ENCODE data around the gene PLK3. TPM values are rescaled to one million over a fixed set of nuclear protein-coding genes. Genes with fewer than 3 reads are reported as not detected.
"Not testable (repeated sequence)": the region's sequence is repeated elsewhere in the genome, so short reads cannot be mapped to it uniquely, and the experiment has no call there.

PLK3 gene
- total RNA-seq, 1 experiment from 2014 or later = 11.8 TPM

GRCh38 chr1:44834328-44834727, 34.2 kb downstream of the PLK3 start:
- Histone ChIP-seq H3K4me2 (ENCODE audit: low read depth, low read length, poor library complexity, severe bottlenecking) (no peak overlapping the region), H3K36me3 (ENCODE audit: insufficient read depth, low read length) (no peaks in the 10 kb centered on the region), H3K79me2 (ENCODE audit: low read length) (no peaks in the 10 kb centered on the region), H4K20me1 (ENCODE audit: insufficient read depth, low read depth, low read length) (no peaks in the 10 kb centered on the region), H3K4me3 (ENCODE audit: low read length) (no peak overlapping the region), H3K9me2 (replicated peaks; ENCODE audit: insufficient read depth, low read length) (no peaks in the 10 kb centered on the region), H2AFZ (ENCODE audit: low read length) (no peak overlapping the region), H3K9ac (ENCODE audit: low read length) (no peak overlapping the region), H3K4me1 (ENCODE audit: low read length) (peaks cover 4% of the 10 kb centered on the region), H3K27ac (ENCODE audit: low read length) (no peak overlapping the region), H3K9me3 (ENCODE audit: low read length) (no peaks in the 10 kb centered on the region), H3K27me3 (ENCODE audit: low read length) (no peaks in the 10 kb centered on the region)
- no peak for DNase-seq

GRCh38 chr1:44835738-44836675, 35.8 kb downstream of the PLK3 start:
- H3K9me2 ChIP-seq (replicated peaks; ENCODE audit: insufficient read depth, low read length) = no peaks in the 10 kb centered on the region
- H3K9ac ChIP-seq (ENCODE audit: low read length) = peak overlapping the region; percentile 47; the same call in 1 of the 2 replicates
- H3K27ac ChIP-seq (ENCODE audit: low read length) = no peak overlapping the region
- peaks cover 4% of the 10 kb centered on the region for H3K4me1 ChIP-seq (ENCODE audit: low read length)
- no peaks in the 10 kb centered on the region for H4K20me1 ChIP-seq (ENCODE audit: insufficient read depth, low read depth, low read length)
- H2AFZ ChIP-seq (ENCODE audit: low read length) = peak overlapping the region; percentile 81
- no peaks in the 10 kb centered on the region for H3K79me2 ChIP-seq (ENCODE audit: low read length)
- no peaks in the 10 kb centered on the region for H3K27me3 ChIP-seq (ENCODE audit: low read length)
- H3K4me3 ChIP-seq (ENCODE audit: low read length) = no peak overlapping the region
- no peaks in the 10 kb centered on the region for H3K36me3 ChIP-seq (ENCODE audit: insufficient read depth, low read length)
- no peaks in the 10 kb centered on the region for H3K9me3 ChIP-seq (ENCODE audit: low read length)
- DNase-seq = peak; percentile 94
- peak overlapping the region; percentile 41 for H3K4me2 ChIP-seq (ENCODE audit: low read depth, low read length, poor library complexity, severe bottlenecking)

- H3K27ac ChIP-seq (ENCODE audit: low read length); H3K27me3 ChIP-seq (ENCODE audit: low read length); H3K9me3 ChIP-seq (ENCODE audit: low read length); DNase-seq; H3K4me3 ChIP-seq (ENCODE audit: low read length); H4K20me1 ChIP-seq (ENCODE audit: insufficient read depth, low read depth, low read length); H3K79me2 ChIP-seq (ENCODE audit: low read length); H3K9me2 ChIP-seq (replicated peaks; ENCODE audit: insufficient read depth, low read length); H3K4me1 ChIP-seq (ENCODE audit: low read length); H3K36me3 ChIP-seq (ENCODE audit: insufficient read depth, low read length); H2AFZ ChIP-seq (ENCODE audit: low read length); H3K9ac ChIP-seq (ENCODE audit: low read length); H3K4me2 ChIP-seq (ENCODE audit: low read depth, low read length, poor library complexity, severe bottlenecking): not testable (repeated sequence)
Observed at GRCh38 chr1:44838294-44838693, 38.1 kb downstream of the PLK3 start.

- Histone ChIP-seq H3K9me2 (replicated peaks; ENCODE audit: insufficient read depth, low read length) (no peaks in the 10 kb centered on the region), H2AFZ (ENCODE audit: low read length) (no peak overlapping the region)
Observed at GRCh38 chr1:44839576-44839975, 39.4 kb downstream of the PLK3 start.

DNA sequence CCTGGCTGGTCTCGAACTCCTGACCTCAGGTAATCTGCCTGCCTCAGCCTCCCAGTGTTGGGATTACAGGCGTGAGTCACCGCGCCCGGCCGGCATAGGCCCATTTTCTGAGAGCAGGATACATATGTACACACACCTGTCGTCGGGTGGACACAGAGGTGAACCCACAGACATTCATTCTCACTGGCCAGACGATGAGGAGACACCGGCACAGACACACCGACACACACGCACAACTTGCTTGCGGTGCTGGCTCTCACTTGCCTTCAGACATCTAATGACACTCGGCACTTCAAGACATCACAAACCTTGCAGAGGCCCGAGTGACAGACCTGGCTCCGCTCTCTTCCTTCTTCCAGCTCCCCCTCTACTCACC, 42.3 kb downstream of the PLK3 start:
- Histone ChIP-seq H3K4me1 (ENCODE audit: low read length) (no peaks in the 10 kb centered on the region), H3K27ac (ENCODE audit: low read length) (no peak overlapping the region), H3K9me3 (ENCODE audit: low read length) (no peaks in the 10 kb centered on the region), H3K9ac (ENCODE audit: low read length) (no peak overlapping the region), H4K20me1 (ENCODE audit: insufficient read depth, low read depth, low read length) (no peaks in the 10 kb centered on the region), H3K79me2 (ENCODE audit: low read length) (no peaks in the 10 kb centered on the region), H3K9me2 (replicated peaks; ENCODE audit: insufficient read depth, low read length) (no peaks in the 10 kb centered on the region), H3K36me3 (ENCODE audit: insufficient read depth, low read length) (no peaks in the 10 kb centered on the region), H2AFZ (ENCODE audit: low read length) (no peak overlapping the region), H3K27me3 (ENCODE audit: low read length) (no peaks in the 10 kb centered on the region), H3K4me3 (ENCODE audit: low read length) (no peak overlapping the region), H3K4me2 (ENCODE audit: low read depth, low read length, poor library complexity, severe bottlenecking) (no peak overlapping the region)
- no peak for DNase-seq

More at GRCh38 chr1:44839576-44839975, 39.4 kb downstream of the PLK3 start:
- Histone ChIP-seq H3K27ac (ENCODE audit: low read length) (no peak overlapping the region), H3K36me3 (ENCODE audit: insufficient read depth, low read length) (no peaks in the 10 kb centered on the region), H3K9me3 (ENCODE audit: low read length) (no peaks in the 10 kb centered on the region), H3K4me2 (ENCODE audit: low read depth, low read length, poor library complexity, severe bottlenecking) (no peak overlapping the region), H4K20me1 (ENCODE audit: insufficient read depth, low read depth, low read length) (no peaks in the 10 kb centered on the region), H3K9ac (ENCODE audit: low read length) (no peak overlapping the region), H3K4me3 (ENCODE audit: low read length) (no peak overlapping the region), H3K4me1 (ENCODE audit: low read length) (peaks cover 4% of the 10 kb centered on the region), H3K27me3 (ENCODE audit: low read length) (no peaks in the 10 kb centered on the region), H3K79me2 (ENCODE audit: low read length) (no peaks in the 10 kb centered on the region)
- DNase-seq = no peak

DNA sequence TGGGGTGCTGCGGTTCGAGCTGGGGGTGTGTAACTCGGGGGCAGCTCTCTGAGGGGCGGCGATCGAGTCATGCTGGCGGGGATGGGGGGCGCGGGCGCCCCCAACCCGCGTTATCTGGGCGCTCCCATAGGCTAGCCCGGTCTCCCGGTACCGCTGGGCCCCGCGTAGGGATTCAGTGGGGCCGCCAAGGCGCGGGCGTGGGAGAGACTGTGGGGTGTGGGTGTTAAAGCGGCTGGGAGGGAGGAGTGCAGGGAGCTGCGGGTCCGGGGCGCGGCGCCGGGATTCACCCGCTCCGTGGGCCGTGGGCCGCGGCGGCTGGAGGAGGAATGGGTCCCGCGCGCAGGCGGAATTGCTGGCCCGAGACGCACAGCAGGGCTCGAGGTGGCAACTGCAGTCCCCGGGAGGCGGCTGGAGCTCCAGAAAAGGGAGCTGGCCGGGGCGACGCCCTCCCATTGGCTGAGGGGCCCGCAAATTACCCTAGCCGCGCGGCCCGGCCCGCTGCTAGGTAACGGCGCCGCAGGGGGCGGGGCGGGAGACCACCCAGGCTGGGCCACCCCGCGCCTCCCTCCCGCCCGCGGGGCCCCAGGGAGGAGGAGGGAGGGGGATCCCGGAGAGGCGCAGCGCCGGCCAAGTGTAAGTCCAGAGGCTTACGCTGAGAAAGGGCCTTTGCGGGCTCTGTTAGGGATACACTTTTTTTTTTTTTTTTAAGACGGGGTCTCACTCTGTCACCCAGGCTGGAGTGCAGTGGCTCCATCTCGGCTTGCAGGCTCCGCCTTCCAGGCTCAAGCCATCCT, 42.9 kb downstream of the PLK3 start, which contains the start of gene PTCH2:
PTCH2 (minus strand) TSS at position 392 of the 794 bp plus-strand sequence; CDS start at position 71, 321 bp downstream.
- Histone ChIP-seq H3K9ac (ENCODE audit: low read length) (no peak within 1 kb of the TSS), H3K4me2 (ENCODE audit: low read depth, low read length, poor library complexity, severe bottlenecking) (no peak within 1 kb of the TSS), H3K36me3 (ENCODE audit: insufficient read depth, low read length) (no peaks in the 10 kb centered on the region), H3K27me3 (ENCODE audit: low read length) (no peaks in the 10 kb centered on the region), H2AFZ (ENCODE audit: low read length) (no peak within 1 kb of the TSS), H3K4me3 (ENCODE audit: low read length) (no peak within 1 kb of the TSS), H3K79me2 (ENCODE audit: low read length) (no peaks in the 10 kb centered on the region), H4K20me1 (ENCODE audit: insufficient read depth, low read depth, low read length) (no peaks in the 10 kb centered on the region), H3K9me3 (ENCODE audit: low read length) (no peaks in the 10 kb centered on the region), H3K4me1 (ENCODE audit: low read length) (no peaks in the 10 kb centered on the region), H3K9me2 (replicated peaks; ENCODE audit: insufficient read depth, low read length) (no peaks in the 10 kb centered on the region), H3K27ac (ENCODE audit: low read length) (no peak within 1 kb of the TSS)
- no peak for DNase-seq

GRCh38 chr1:44846985-44847384, 46.8 kb downstream of the PLK3 start:
- Histone ChIP-seq H3K27me3 (ENCODE audit: low read length) (no peaks in the 10 kb centered on the region), H4K20me1 (ENCODE audit: insufficient read depth, low read depth, low read length) (no peaks in the 10 kb centered on the region), H3K9me3 (ENCODE audit: low read length) (no peaks in the 10 kb centered on the region), H3K4me2 (ENCODE audit: low read depth, low read length, poor library complexity, severe bottlenecking) (no peak overlapping the region), H3K9me2 (replicated peaks; ENCODE audit: insufficient read depth, low read length) (no peaks in the 10 kb centered on the region), H3K4me1 (ENCODE audit: low read length) (no peaks in the 10 kb centered on the region), H3K36me3 (ENCODE audit: insufficient read depth, low read length) (no peaks in the 10 kb centered on the region), H3K79me2 (ENCODE audit: low read length) (no peaks in the 10 kb centered on the region), H3K9ac (ENCODE audit: low read length) (no peak overlapping the region), H3K4me3 (ENCODE audit: low read length) (no peak overlapping the region), H2AFZ (ENCODE audit: low read length) (no peak overlapping the region), H3K27ac (ENCODE audit: low read length) (no peak overlapping the region)
- no peak for DNase-seq

GRCh38 chr1:44847845-44848244, 47.7 kb downstream of the PLK3 start:
- H3K9me2 ChIP-seq (replicated peaks; ENCODE audit: insufficient read depth, low read length) = no peaks in the 10 kb centered on the region
- H3K36me3 ChIP-seq (ENCODE audit: insufficient read depth, low read length) = no peaks in the 10 kb centered on the region
- H2AFZ ChIP-seq (ENCODE audit: low read length) = no peak overlapping the region
- no peak overlapping the region for H3K27ac ChIP-seq (ENCODE audit: low read length)
- no peak overlapping the region for H3K4me2 ChIP-seq (ENCODE audit: low read depth, low read length, poor library complexity, severe bottlenecking)
- H3K27me3 ChIP-seq (ENCODE audit: low read length) = no peaks in the 10 kb centered on the region
- H3K4me1 ChIP-seq (ENCODE audit: low read length) = no peaks in the 10 kb centered on the region
- H3K4me3 ChIP-seq (ENCODE audit: low read length) = no peak overlapping the region
- no peak overlapping the region for H3K9ac ChIP-seq (ENCODE audit: low read length)
- no peaks in the 10 kb centered on the region for H4K20me1 ChIP-seq (ENCODE audit: insufficient read depth, low read depth, low read length)
- DNase-seq = no peak
- no peaks in the 10 kb centered on the region for H3K79me2 ChIP-seq (ENCODE audit: low read length)
- H3K9me3 ChIP-seq (ENCODE audit: low read length) = no peaks in the 10 kb centered on the region

All from Karpas-422 (cell line).